ENCODE results near the gene HPCA.

The HPCA gene

DNA sequence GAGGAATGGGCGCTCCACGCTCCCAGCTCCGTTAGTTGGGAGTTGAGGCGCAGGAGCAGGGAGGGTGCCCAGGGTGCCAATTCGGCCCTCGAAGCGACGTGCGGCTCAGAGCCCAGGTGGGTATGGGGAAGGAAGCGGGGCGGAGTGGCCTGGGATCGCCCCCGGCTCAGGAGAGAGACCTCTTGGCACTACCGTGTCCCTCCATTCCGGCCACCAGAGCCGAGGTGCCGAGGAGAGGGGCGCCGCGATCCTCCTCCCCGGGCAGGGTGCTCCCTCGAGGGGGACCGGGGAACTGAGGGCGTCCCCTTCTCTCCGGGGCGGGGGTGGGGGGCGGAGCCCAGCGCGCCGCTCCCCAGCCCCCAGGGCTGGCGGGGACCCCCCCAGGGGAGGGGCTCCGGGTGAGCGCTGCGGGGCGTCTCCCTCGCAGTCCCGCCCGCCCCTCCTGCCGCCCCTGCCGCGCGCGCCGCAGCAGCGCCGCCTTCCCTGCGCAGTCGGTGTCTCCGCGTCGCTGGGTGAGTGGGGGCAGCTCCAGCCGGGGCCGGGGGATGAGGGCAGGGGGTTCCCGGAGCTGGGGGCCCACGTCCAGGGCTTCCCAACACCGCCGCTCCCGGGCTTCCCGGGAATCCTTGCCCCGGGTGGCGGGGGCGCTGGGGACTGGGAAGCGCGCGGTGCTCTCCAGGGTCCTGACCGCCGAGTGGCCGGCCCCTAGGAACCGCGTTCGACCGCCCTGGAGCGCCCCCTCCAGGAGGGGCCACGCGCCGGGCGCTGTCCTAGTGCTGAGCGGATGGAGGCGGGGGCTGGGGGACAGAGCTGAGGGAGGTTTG, at the start of gene HPCA:
Gene HPCA (plus strand): TSS at position 488 of the 824 bp plus-strand sequence. CDS start 2,408 bp downstream, outside the sequence.
- no peaks in the 10 kb centered on the region for H3K9me3 ChIP-seq (ENCODE audit: low read length)
- peaks cover 35% of the 10 kb centered on the region for H3K27me3 ChIP-seq (ENCODE audit: insufficient read depth, low read length)
- no peak within 1 kb of the TSS for H3K4me3 ChIP-seq (ENCODE audit: low read length)
- H3K4me1 ChIP-seq (ENCODE audit: insufficient read depth, low read length), result peaks cover 3% of the 10 kb centered on the region
- H2AFZ ChIP-seq (ENCODE audit: low read depth, low read length), result no peak within 1 kb of the TSS
- no peaks in the 10 kb centered on the region for H3K36me3 ChIP-seq (ENCODE audit: insufficient read depth, low read length)

DNA sequence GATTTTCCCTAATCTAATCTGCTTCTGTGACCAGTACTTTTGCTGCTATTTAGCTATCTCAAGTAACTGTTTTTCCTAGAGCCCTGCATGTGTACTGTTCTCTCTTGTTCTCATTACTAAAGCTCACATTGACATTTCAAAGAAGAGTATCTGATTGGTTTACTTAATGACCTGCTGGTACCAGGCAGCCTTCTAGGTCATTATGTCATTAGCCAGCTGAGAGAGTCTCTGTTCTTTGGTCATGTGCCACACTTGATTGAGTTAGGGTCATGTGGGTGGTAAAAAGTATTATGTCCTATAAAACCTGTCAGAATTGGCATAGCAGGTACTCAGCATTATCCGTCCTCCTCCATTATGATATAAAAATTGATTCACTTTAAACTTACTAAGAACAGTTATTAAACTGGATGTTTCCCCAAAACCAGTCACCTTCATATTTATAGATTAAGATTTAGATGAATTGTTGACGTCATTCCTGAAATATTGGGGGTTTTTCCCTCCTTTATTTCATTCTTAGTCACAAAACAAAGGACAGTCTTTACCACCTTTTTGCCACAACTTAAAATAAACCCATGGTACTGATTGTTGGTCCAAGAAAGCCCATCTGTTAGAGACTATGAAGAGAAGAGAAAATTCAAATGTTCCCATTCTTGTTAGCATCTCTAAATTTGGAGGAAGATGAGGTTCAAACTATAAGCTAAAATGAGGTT, 37.8 kb upstream of the HPCA start:
- Histone ChIP-seq H3K4me1 (ENCODE audit: insufficient read depth, low read length) (no peaks in the 10 kb centered on the region), H3K9me3 (ENCODE audit: low read length) (peaks cover 7% of the 10 kb centered on the region), H2AFZ (ENCODE audit: low read depth, low read length) (no peak overlapping the region), H3K4me3 (ENCODE audit: low read length) (no peak overlapping the region), H3K36me3 (ENCODE audit: insufficient read depth, low read length) (peaks cover 42% of the 10 kb centered on the region), H3K27me3 (ENCODE audit: insufficient read depth, low read length) (no peaks in the 10 kb centered on the region)

DNA sequence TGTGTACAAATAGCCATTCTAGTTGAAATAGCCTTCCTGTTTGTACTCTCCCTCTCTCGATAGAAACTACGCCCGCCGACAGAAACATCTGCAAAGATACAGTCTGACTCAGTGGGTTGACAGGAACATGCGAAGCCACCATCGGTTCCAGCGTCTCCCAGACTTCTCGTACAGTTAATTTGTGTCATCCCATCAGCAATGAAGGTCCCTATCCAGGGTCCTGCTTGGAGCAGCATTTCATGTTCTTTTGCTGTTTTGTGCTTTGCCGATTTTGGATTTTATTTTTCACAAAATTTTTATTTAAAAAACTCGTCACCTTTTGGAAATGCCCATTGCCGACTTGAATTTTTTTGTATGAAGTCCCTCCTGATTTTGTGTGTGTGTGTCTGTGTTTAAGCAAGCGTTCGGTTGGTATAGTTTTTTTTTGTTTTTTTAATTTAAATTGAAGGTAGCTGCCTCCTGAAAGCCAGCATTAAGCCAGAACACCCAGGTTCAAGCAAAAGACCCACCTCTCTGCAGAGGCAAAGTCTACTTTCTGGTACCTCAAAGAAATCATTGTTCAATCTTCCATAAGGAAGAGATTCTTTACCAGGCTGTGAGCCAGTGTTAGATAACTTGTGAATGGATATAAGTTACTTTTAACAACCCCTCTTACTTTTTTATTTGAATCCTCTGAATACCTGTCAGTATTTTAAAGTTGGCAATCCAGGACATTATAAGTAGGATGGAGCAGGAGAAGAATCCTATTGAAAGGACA, 30.3 kb upstream of the HPCA start:
- Histone ChIP-seq H3K36me3 (ENCODE audit: insufficient read depth, low read length) (peaks cover 56% of the 10 kb centered on the region), H3K4me3 (ENCODE audit: low read length) (no peak overlapping the region), H3K9me3 (ENCODE audit: low read length) (no peaks in the 10 kb centered on the region), H2AFZ (ENCODE audit: low read depth, low read length) (no peak overlapping the region), H3K4me1 (ENCODE audit: insufficient read depth, low read length) (no peaks in the 10 kb centered on the region), H3K27me3 (ENCODE audit: insufficient read depth, low read length) (no peaks in the 10 kb centered on the region)

DNA sequence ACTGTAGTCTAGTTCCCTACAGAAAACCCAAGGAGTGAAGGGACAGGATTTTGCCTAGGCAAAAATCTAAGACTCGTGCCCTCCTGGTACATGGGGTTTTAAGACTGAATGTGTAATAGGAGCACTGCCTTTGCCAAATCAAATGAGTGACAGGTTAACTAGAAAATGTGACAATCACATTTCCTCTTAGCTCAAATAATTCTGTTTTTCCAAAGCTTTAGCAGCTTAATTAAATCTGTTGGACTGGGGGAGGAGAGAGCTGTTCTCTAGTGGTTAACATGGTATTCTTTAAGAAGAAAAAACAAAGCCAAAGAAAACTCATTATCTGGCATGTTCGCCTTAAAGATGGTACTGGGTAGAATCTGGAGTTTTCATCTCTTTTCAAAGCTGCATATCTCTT, 28.2 kb upstream of the HPCA start:
- H3K4me3 ChIP-seq (ENCODE audit: low read length), result no peak overlapping the region
- H3K36me3 ChIP-seq (ENCODE audit: insufficient read depth, low read length), result peaks cover 55% of the 10 kb centered on the region

DNA sequence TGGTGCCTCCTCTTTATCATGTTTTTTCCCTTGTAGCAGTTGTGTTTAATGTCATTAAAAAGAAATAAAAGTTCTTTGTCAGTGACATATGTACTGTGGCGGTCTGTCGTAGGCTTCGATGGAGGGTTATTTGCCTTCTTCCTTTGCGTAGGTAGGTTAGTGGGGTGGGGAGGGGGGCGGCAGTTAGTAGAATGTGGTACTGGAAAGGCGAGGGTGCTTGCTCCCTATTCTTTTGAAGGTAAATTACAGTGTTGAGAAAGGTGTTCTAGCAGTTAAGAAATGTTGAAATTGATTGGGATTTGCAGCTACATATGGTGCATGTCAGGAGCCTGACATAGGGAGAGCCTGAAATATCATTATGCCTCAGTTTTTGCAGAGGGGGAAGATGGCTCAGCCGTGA, 27.5 kb upstream of the HPCA start:
- Histone ChIP-seq H3K9me3 (ENCODE audit: low read length) (no peaks in the 10 kb centered on the region), H3K4me1 (ENCODE audit: insufficient read depth, low read length) (no peaks in the 10 kb centered on the region), H3K36me3 (ENCODE audit: insufficient read depth, low read length) (peaks cover 56% of the 10 kb centered on the region), H2AFZ (ENCODE audit: low read depth, low read length) (no peak overlapping the region), H3K4me3 (ENCODE audit: low read length) (no peak overlapping the region), H3K27me3 (ENCODE audit: insufficient read depth, low read length) (no peaks in the 10 kb centered on the region)

More for the DNA sequence above, 28.2 kb upstream of the HPCA start:
- H3K27me3 ChIP-seq (ENCODE audit: insufficient read depth, low read length), result no peaks in the 10 kb centered on the region
- H3K4me1 ChIP-seq (ENCODE audit: insufficient read depth, low read length), result no peaks in the 10 kb centered on the region
- no peaks in the 10 kb centered on the region for H3K9me3 ChIP-seq (ENCODE audit: low read length)
- H2AFZ ChIP-seq (ENCODE audit: low read depth, low read length), result no peak overlapping the region

DNA sequence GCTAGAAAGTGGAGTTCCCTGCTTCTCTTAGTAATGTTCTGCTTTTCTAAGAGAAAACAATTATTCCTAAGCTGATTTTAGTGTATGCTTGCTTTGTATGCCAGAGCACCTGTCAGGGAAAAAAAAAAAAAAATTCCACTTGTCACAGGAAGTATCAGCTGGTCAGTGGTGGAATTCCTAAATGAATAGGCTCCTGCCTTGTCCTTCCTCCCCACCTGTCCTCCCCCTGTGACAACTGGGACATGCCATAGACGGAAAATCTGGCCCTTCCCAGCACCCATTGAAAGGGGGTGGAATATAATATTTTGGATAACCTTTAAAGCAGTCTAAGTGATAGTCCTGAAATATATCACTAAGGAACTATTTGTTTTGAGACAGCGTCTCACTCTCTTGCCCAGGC, 26.4 kb upstream of the HPCA start:
- Histone ChIP-seq H2AFZ (ENCODE audit: low read depth, low read length) (no peak overlapping the region), H3K4me1 (ENCODE audit: insufficient read depth, low read length) (no peaks in the 10 kb centered on the region), H3K4me3 (ENCODE audit: low read length) (no peak overlapping the region), H3K9me3 (ENCODE audit: low read length) (no peaks in the 10 kb centered on the region), H3K27me3 (ENCODE audit: insufficient read depth, low read length) (no peaks in the 10 kb centered on the region), H3K36me3 (ENCODE audit: insufficient read depth, low read length) (peaks cover 57% of the 10 kb centered on the region)

DNA sequence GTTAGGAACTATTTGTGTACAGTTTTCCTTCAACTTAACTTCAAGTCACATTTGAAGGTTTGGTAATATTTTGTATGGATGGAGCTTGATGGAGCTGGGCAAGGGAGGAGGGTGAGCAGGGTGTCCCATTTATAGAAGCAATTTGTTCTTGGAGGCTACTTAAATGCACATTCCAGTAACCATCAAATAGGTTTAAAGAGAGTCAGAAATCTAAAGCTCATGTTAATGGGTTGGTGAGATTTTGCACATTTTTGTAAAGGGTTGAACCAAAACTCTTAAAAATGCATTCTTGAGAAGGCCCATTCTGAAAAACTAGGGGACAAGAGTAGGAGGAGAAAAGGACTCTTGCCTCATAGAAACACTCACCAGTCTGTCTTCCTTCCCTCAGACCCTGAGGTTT, 25.7 kb upstream of the HPCA start:
- Histone ChIP-seq H2AFZ (ENCODE audit: low read depth, low read length) (no peak overlapping the region), H3K36me3 (ENCODE audit: insufficient read depth, low read length) (peaks cover 50% of the 10 kb centered on the region), H3K4me1 (ENCODE audit: insufficient read depth, low read length) (no peaks in the 10 kb centered on the region), H3K9me3 (ENCODE audit: low read length) (no peaks in the 10 kb centered on the region), H3K27me3 (ENCODE audit: insufficient read depth, low read length) (no peaks in the 10 kb centered on the region), H3K4me3 (ENCODE audit: low read length) (no peak overlapping the region)

DNA sequence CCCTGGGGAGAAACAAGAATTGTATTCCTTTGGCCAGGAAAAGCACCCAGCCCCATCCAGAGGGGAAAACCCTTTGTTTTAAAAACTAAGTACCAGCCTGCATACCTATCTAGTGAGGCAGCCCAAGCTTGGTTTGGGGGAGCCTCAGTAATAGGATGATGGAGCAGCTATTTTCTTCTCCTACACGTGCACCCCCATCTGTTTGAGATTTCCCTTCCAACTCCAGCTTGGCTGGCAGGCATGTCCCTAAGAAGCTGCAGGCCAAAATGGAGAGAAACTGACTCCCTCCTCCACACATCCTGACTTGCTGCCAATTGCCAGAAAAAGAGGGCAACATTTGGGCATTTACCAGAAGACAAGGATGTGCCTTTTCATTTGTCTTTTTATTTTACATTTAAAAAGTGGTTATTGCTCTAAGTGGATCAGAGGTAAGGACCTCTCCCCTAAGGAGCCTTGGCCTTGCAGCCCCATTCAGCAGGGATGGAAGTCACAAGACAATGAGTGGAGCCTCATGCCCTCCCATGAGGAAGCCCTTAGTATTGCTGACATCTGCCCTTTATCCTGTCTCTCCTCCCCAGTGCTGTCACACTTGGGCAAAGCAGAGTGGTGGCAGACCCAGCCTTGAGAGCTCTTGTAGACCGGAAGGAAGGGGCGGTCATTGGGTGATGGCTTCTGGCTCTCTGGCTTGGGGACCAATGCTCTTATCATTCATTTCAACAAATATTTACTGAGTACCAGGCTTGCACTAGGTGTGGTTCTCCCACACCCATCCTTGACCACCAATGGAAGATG, 24.2 kb upstream of the HPCA start:
- H3K4me1 ChIP-seq (ENCODE audit: insufficient read depth, low read length), result no peaks in the 10 kb centered on the region
- H3K27me3 ChIP-seq (ENCODE audit: insufficient read depth, low read length), result no peaks in the 10 kb centered on the region
- no peak overlapping the region for H2AFZ ChIP-seq (ENCODE audit: low read depth, low read length)
- peaks cover 36% of the 10 kb centered on the region for H3K36me3 ChIP-seq (ENCODE audit: insufficient read depth, low read length)
- H3K9me3 ChIP-seq (ENCODE audit: low read length), result no peaks in the 10 kb centered on the region
- no peak overlapping the region for H3K4me3 ChIP-seq (ENCODE audit: low read length)

DNA sequence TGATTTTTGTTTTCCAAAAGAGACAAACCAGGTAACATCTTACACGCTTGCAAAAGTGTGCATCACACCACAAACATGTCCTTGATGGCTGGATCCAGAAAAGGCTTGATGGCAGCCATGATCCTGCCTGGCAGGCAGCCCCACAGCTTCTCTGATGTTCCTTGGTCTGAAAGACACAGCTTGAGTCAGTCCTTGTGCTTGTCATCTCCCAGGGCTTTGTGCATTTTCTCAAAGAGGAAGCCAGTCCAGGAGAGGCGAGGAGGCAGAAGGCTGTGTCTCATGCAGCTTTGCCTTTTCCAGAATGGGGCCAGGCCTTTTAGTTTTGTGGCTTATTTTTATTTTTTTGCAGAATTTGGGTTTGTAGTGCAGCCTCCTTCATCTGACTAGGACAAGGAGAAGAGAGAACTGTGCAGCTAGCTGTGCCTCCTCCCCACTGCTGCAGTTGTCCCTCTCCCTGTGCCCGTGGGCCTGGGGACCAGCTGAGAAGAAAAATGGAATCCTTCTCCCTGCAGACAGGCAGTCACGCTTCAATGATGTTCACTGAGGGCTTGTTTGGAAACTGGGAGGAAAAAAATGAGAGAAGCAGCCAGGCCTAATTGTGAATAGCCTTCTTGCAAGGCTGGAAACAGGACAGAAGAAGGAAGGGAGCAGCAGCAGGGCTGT, 22.9 kb upstream of the HPCA start:
- Histone ChIP-seq H3K9me3 (ENCODE audit: low read length) (no peaks in the 10 kb centered on the region), H3K36me3 (ENCODE audit: insufficient read depth, low read length) (peaks cover 31% of the 10 kb centered on the region), H3K4me1 (ENCODE audit: insufficient read depth, low read length) (no peaks in the 10 kb centered on the region), H3K4me3 (ENCODE audit: low read length) (no peak overlapping the region), H2AFZ (ENCODE audit: low read depth, low read length) (no peak overlapping the region), H3K27me3 (ENCODE audit: insufficient read depth, low read length) (no peaks in the 10 kb centered on the region)

DNA sequence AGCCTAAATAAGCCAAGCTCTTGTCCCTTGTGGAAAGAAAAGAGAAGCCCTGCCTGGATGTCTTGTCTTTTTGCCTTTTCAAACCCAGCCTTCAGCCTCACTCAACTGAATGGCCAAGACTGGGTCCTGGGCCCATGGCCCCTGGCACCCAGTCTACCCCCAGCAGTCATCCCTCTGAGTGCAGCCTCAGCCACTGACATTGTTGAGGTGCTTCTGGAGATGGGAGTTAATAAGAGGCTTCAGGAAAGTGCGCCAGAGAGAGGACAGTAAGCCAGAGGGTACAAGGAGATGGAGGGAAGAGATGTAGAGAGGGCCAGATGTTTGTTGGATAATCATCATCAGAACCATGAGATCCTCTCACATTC, 22.4 kb upstream of the HPCA start:
- Histone ChIP-seq H3K4me1 (ENCODE audit: insufficient read depth, low read length) (no peaks in the 10 kb centered on the region), H2AFZ (ENCODE audit: low read depth, low read length) (no peak overlapping the region), H3K4me3 (ENCODE audit: low read length) (no peak overlapping the region), H3K27me3 (ENCODE audit: insufficient read depth, low read length) (no peaks in the 10 kb centered on the region), H3K36me3 (ENCODE audit: insufficient read depth, low read length) (peaks cover 31% of the 10 kb centered on the region), H3K9me3 (ENCODE audit: low read length) (no peaks in the 10 kb centered on the region)

DNA sequence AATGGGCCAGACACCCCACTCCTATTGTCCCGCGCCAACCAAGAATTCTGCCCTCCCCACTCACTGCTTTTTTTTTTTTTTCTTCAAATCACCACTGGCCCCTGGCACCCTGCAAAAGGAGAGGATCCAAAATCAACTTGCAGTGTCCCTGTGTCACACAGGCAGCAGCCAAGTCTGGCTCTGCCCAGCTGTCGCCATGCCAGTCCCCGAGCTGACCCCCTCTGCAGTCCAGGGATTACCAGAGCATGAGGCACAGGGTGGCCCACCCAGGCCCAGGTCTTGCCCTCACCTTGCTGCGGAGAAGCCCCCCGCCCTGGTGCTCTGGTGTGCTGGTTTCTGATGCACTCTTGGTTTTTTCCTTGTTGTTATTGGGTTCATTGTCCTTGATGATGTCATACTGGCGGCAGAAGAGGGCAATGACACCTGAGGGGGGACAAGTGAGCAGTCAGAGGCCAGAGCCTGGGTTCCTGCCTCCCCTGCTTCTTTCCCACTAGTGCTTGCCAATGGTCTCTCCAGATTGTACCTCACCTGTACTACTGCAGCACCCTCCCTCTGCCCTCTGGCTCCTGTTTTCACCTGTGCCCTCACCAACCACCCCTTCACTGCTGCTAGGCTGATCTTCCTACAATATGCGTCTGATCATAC, 21.8 kb upstream of the HPCA start:
- no peaks in the 10 kb centered on the region for H3K4me1 ChIP-seq (ENCODE audit: insufficient read depth, low read length)

More for the DNA sequence above, 21.8 kb upstream of the HPCA start:
- Histone ChIP-seq H3K9me3 (ENCODE audit: low read length) (no peaks in the 10 kb centered on the region), H3K27me3 (ENCODE audit: insufficient read depth, low read length) (no peaks in the 10 kb centered on the region), H3K4me3 (ENCODE audit: low read length) (no peak overlapping the region), H3K36me3 (ENCODE audit: insufficient read depth, low read length) (peaks cover 31% of the 10 kb centered on the region), H2AFZ (ENCODE audit: low read depth, low read length) (no peak overlapping the region)

Measured in neuron (in vitro differentiated cells).